Liver (tissue), 9 donors: ENCODE results near the gene ACTR1B. TPM values are rescaled to one million over a fixed set of nuclear protein-coding genes. Genes with fewer than 3 reads are reported as not detected.
"Not testable (repeated sequence)": the region's sequence is repeated elsewhere in the genome, so short reads cannot be mapped to it uniquely, and the experiment has no call there.

ENCODE experiments used
- DNase-seq: peaks from one replicate; pipeline ENCODE4 v3.0.0-alpha.2; 2017; ENCODE audit warnings: low spot score
- H3K27ac ChIP-seq, 2 donors: one replicate each; pipeline ENCODE4 v1.7.0; 2013; ENCODE audit warnings: inconsistent platforms in 2 of 2, low read length in 2 of 2, control low read depth in 1 of 2, low read depth in 1 of 2, mild to moderate bottlenecking in 1 of 2
- H3K27me3 ChIP-seq, 4 donors: one replicate each; pipeline versions ENCODE4 v1.6.1 to v1.7.0; 2013; ENCODE audit warnings: low read length in 3 of 4, inconsistent platforms in 1 of 4, mild to moderate bottlenecking in 1 of 4, moderate library complexity in 1 of 4; ENCODE audit not compliant: control insufficient read depth in 4 of 4, insufficient read depth in 4 of 4
- H3K36me3 ChIP-seq, 4 donors: one replicate each; pipeline versions ENCODE4 v1.6.1 to v1.7.0; 2013; ENCODE audit warnings: low read length in 3 of 4, mild to moderate bottlenecking in 3 of 4, low read depth in 1 of 4, moderate library complexity in 1 of 4; ENCODE audit not compliant: control insufficient read depth in 4 of 4, insufficient read depth in 3 of 4
- H3K4me1 ChIP-seq, 4 donors: one replicate each; pipeline versions ENCODE4 v1.6.1 to v1.7.0; 2013; ENCODE audit warnings: low read length in 3 of 4, mild to moderate bottlenecking in 3 of 4, moderate library complexity in 1 of 4; ENCODE audit not compliant: control insufficient read depth in 4 of 4, insufficient read depth in 4 of 4
- H3K4me3 ChIP-seq, 3 donors: one replicate each; pipeline versions ENCODE4 v1.6.1 to v1.7.0; 2013; ENCODE audit warnings: low read length in 3 of 3, control low read depth in 1 of 3, low read depth in 1 of 3, mild to moderate bottlenecking in 1 of 3
- H3K9ac ChIP-seq, 2 donors: one replicate each; pipeline ENCODE4 v1.7.0; 2013; ENCODE audit warnings: low read length in 2 of 2, mild to moderate bottlenecking in 2 of 2, moderate library complexity in 2 of 2, control low read depth in 1 of 2, low read depth in 1 of 2
- H3K9me3 ChIP-seq, 4 donors: one replicate each; pipeline versions ENCODE4 v1.6.1 to v1.7.0; 2013; ENCODE audit warnings: low read length in 3 of 4; ENCODE audit not compliant: control insufficient read depth in 4 of 4
- ATF3 ChIP-seq: IDR thresholded peaks from 2 replicates; pipeline ENCODE4 v1.6.1; 2016; ENCODE audit warnings: antibody characterized with exemption
- CTCF ChIP-seq: fragments of 150-350 bp; IDR thresholded peaks from 2 replicates; pipeline ENCODE4 v1.5.1; 2017; ENCODE audit warnings: improper control_type of control experiment, low read depth, low read length; ENCODE audit not compliant: missing input control
- EGR1 ChIP-seq, 2 donors: IDR thresholded peaks; 2 replicates each; pipeline ENCODE4 v1.6.1; 2016 to 2018; ENCODE audit warnings: antibody characterized with exemption in 2 of 2, low read depth in 2 of 2
- FOXA1 ChIP-seq: IDR thresholded peaks from 2 replicates; pipeline ENCODE4 v1.6.1; 2016; ENCODE audit warnings: antibody characterized with exemption
- FOXA2 ChIP-seq: IDR thresholded peaks from 2 replicates; pipeline ENCODE4 v1.6.1; 2016; ENCODE audit warnings: antibody characterized with exemption
- HNF4A ChIP-seq, 2 donors: conservative IDR thresholded peaks; 2 replicates each; pipeline ENCODE4 v1.6.1; 2016; ENCODE audit warnings: antibody characterized with exemption in 2 of 2, mild to moderate bottlenecking in 2 of 2
- HNF4G ChIP-seq: IDR thresholded peaks from 2 replicates; pipeline ENCODE4 v1.6.1; 2016; ENCODE audit warnings: antibody characterized with exemption
- JUND ChIP-seq, 2 donors: IDR thresholded peaks; 2 replicates each; pipeline ENCODE4 v1.6.1; 2016; ENCODE audit warnings: antibody characterized with exemption in 2 of 2
- MAX ChIP-seq: IDR thresholded peaks from 2 replicates; pipeline ENCODE4 v1.6.1; 2016; ENCODE audit warnings: antibody characterized with exemption
- RAD21 ChIP-seq, 2 donors: IDR thresholded peaks; 2 replicates each; pipeline ENCODE4 v1.6.1; 2016; ENCODE audit warnings: antibody characterized with exemption in 2 of 2, mild to moderate bottlenecking in 2 of 2
- REST ChIP-seq: IDR thresholded peaks from 2 replicates; pipeline ENCODE4 v1.6.1; 2016; ENCODE audit warnings: antibody characterized with exemption, mild to moderate bottlenecking
- RXRA ChIP-seq, 2 donors: IDR thresholded peaks; 2 replicates each; pipeline ENCODE4 v1.6.1; 2017 to 2018; ENCODE audit warnings: antibody characterized with exemption in 2 of 2, mild to moderate bottlenecking in 1 of 2
- SP1 ChIP-seq: IDR thresholded peaks from 2 replicates; pipeline ENCODE4 v1.6.1; 2018; ENCODE audit warnings: antibody characterized with exemption, mild to moderate bottlenecking
- TAF1 ChIP-seq: conservative IDR thresholded peaks from 2 replicates; pipeline ENCODE4 v1.6.1; 2016; ENCODE audit warnings: antibody characterized with exemption, mild to moderate bottlenecking
- WGBS: extraction: QIAGEN DNeasy Blood & Tissue Kit; methylation state at CpG from one replicate; pipeline ENCODE4 v1.1.7; 2013; 5-methylcytosine and 5-hydroxymethylcytosine counted together
- polyA plus RNA-seq, 2 donors: library from polyadenylated mRNA; stranded (reverse) in 1 of 2; unstranded in 1 of 2; fragments of 200-250 nt in 1 of 2; fragments of >200 nt in 1 of 2; fragmentation: Nextera tagmentation in 1 of 2; extraction: Ambion mirVana in 1 of 2; gene quantifications; one replicate each; pipeline versions ENCODE4 v1.2.1 to v1.2.3, GENCODE V29; 2013 to 2015
- total RNA-seq, 2 donors: library from RNA; depleted of rRNA; stranded (reverse); fragments of >200 nt; gene quantifications; one replicate each; pipeline ENCODE4 v1.2.3, GENCODE V29; 2014
- donor health status: healthy.
- donor health status: healthy.
- donor health status: healthy.
- donor health status: healthy.
- donor health status: healthy.

ACTR1B gene
- total and polyA plus RNA-seq, 4 donors, result 15.3 to 35.8 (median 28.8) TPM

GRCh38 chr2:97688062-97688827, 24.4 kb upstream of the ACTR1B start:
- H3K27ac ChIP-seq, result no peak overlapping the region
- H3K9ac ChIP-seq, result no peak overlapping the region
- no peak for DNase-seq
- H3K36me3 ChIP-seq, result no peaks in the 10 kb centered on the region
- H3K27me3 ChIP-seq, result no peaks in the 10 kb centered on the region
- TF ChIP-seq REST (no peak), RAD21 (IDR thresholded peaks at IDR 0.05) (no peak), FOXA2 (no peak), EGR1 (IDR thresholded peaks at IDR 0.05; ENCODE audit: low read depth in 2 of 2) (no peak), ATF3 (no peak), MAX (no peak), HNF4G (no peak), HNF4A (conservative IDR thresholded peaks at IDR 0.05) (no peak), CTCF (no peak), FOXA1 (no peak), RXRA (IDR thresholded peaks at IDR 0.05) (no peak), JUND (IDR thresholded peaks at IDR 0.05) (no peak), SP1 (no peak)
- H3K9me3 ChIP-seq, result no peaks in the 10 kb centered on the region
- 92% methylated on average over 11 of the region's 11 CpGs for WGBS
- no peaks in the 10 kb centered on the region for H3K4me1 ChIP-seq
- H3K4me3 ChIP-seq, result no peak overlapping the region

GRCh38 chr2:97687235-97687634, 23.4 kb upstream of the ACTR1B start:
- not testable (repeated sequence) for DNase-seq, H3K27ac ChIP-seq

GRCh38 chr2:97678298-97678697, 14.5 kb upstream of the ACTR1B start:
- H3K9ac ChIP-seq, result no peak overlapping the region
- no peaks in the 10 kb centered on the region for H3K36me3 ChIP-seq
- DNase-seq, result no peak
- 95% methylated on average over 1 of the region's 1 CpG for WGBS
- TF ChIP-seq RAD21 (IDR thresholded peaks at IDR 0.05) (no peak), FOXA1 (no peak), TAF1 (no peak), REST (no peak), HNF4G (no peak)
- no peak overlapping the region for H3K4me3 ChIP-seq
- H3K27ac ChIP-seq, result no peak overlapping the region
- no peaks in the 10 kb centered on the region for H3K27me3 ChIP-seq
- H3K9me3 ChIP-seq, result no peaks in the 10 kb centered on the region
- H3K4me1 ChIP-seq, result no peaks in the 10 kb centered on the region

More at GRCh38 chr2:97687235-97687634, 23.4 kb upstream of the ACTR1B start:
- H3K9ac ChIP-seq, H3K4me3 ChIP-seq, H3K36me3 ChIP-seq, H3K4me1 ChIP-seq, H3K9me3 ChIP-seq, H3K27me3 ChIP-seq: not testable (repeated sequence)
- WGBS, result 94% methylated on average over 2 of the region's 3 CpGs
